GM12873 (cell line): ENCODE measurements around the gene RARB.

Experiments used
- TF ChIP-seq, protein P1 (sequence below): IDR thresholded peaks from 2 replicates; pipeline ENCODE4 v1.5.1; 2012; ENCODE audit warnings: low read depth, mild to moderate bottlenecking, moderate library complexity, low read length, control low read depth; ENCODE audit not compliant: insufficient read depth; ENCODE audit errors: missing control alignments

The RARB gene

DNA sequence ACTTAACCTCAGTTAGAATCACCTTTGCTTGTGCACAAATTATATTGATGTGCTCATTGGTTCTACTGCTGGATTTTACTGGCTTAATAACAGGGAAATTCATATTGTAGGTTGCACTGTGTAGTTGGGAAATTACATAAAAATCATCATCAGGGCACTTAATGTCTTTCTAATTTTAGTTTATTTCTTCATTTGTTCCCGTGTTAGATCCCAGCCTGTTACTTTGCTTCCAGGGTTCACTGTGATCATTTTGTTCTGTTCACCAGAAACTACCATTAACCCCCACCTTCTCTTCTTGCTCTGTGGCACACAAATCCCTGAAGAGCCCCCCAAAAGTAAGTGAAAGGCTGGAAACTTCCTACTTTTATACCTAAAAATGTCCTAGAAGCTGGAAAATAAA is 80.4 kb downstream of the RARB start:
- TF ChIP-seq, protein P1, sequence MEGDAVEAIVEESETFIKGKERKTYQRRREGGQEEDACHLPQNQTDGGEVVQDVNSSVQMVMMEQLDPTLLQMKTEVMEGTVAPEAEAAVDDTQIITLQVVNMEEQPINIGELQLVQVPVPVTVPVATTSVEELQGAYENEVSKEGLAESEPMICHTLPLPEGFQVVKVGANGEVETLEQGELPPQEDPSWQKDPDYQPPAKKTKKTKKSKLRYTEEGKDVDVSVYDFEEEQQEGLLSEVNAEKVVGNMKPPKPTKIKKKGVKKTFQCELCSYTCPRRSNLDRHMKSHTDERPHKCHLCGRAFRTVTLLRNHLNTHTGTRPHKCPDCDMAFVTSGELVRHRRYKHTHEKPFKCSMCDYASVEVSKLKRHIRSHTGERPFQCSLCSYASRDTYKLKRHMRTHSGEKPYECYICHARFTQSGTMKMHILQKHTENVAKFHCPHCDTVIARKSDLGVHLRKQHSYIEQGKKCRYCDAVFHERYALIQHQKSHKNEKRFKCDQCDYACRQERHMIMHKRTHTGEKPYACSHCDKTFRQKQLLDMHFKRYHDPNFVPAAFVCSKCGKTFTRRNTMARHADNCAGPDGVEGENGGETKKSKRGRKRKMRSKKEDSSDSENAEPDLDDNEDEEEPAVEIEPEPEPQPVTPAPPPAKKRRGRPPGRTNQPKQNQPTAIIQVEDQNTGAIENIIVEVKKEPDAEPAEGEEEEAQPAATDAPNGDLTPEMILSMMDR, result no peak

GRCh38 chr3:25508901-25509300 is 80.8 kb downstream of the RARB start:
- TF ChIP-seq, protein P1, result no peak

DNA sequence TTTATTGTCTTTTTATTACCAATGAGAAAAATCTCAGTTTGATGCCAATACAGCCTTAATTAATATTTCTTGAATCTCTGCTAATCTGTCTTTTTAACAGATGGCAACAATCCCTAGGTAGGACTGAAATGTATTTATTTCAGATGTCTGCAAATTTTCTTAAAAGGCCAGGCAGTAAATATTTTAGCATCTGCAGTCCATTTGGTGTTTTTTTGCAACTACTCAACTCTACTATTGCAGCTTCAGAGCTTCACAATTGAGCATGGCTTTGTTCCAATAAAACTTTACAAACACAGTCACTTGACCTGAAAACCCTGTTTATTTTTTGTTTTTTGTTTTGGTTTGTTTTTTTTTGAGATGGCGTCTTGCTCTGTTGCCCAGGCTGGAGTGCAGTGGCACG is 82.7 kb downstream of the RARB start:
- TF ChIP-seq, protein P1, result no peak

DNA sequence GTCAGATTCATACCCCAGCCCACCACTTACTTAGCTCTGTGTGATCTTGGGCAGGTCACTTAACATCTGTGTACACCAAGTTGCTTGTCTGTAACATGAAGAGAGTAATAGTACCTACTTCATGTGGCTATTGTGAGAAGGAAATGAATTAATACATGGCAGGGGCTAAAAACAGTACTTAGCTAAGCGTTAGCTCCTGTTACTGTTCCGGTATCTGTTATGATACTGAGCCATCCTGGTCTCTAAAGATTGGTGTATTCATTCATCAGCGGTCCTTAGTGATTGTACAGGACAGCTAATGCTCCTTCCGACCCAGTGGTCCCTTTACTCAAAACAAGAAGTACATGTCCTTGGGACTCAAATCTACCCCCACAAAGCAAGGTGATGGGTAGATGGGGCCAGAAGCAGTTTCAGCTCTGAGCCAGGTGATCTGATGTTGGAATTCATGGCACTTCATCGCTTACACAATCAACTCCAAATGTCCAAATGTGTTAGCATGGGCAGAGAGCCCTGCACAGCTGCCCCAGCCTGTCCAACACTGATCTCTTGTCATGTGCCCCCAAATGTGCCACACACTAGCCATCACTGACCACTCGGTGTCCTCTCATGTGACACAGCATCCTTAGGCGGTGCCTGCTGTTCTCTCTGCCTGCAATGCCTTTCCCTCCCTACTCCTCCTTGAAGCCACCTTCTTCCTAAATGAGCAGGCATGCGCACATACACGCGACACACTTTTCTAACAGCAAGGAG is 84.1 kb downstream of the RARB start:
- TF ChIP-seq, protein P1, result no peak

DNA sequence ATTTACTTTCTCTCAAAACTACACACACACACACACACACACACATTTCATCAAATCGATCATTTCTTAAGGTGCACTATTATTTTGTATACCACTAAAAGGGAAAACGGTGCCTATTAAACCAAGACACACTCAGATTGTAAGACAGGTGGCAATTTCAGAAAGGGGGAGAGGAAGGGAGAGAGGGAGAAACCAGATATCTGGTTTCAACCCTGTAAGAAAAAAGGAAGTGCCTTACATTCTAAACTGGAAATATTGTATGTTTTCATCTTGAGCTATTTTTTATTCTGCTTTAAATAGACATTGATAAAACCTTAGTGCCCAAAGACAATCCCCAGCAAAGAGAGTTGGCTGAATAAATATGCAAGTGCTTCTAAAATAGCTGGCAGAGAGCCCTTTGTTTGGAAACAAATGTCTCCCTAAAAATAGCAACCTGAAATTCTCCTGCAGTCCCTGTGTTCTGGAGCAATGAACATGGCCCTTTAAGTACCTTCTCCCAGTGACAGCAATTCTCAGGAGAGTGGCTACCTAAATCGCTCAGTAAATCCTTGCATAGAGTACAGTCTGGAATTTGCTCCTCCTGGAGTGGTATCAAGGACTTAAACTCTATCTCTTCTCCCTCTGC is 85.7 kb downstream of the RARB start:
- TF ChIP-seq, protein P1, result no peak

DNA sequence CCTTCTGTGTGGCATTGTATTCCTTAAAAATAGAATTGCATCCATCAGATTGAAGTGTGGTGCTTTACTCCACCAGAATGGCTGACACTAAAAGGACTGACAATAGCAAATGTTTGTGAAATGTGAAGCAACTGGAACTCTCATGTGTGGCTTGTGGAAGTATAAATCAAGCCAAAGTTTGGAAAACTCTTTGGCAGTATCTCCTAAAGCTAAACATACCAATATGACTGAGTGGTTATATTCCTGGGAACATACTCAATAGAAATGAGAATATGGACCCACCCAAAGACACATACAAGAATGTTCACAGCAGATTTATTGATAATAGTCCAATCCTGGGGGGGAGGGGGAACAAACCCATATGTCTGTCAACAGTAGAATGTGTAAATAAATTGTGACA is 87.1 kb downstream of the RARB start:
- TF ChIP-seq, protein P1, result no peak

DNA sequence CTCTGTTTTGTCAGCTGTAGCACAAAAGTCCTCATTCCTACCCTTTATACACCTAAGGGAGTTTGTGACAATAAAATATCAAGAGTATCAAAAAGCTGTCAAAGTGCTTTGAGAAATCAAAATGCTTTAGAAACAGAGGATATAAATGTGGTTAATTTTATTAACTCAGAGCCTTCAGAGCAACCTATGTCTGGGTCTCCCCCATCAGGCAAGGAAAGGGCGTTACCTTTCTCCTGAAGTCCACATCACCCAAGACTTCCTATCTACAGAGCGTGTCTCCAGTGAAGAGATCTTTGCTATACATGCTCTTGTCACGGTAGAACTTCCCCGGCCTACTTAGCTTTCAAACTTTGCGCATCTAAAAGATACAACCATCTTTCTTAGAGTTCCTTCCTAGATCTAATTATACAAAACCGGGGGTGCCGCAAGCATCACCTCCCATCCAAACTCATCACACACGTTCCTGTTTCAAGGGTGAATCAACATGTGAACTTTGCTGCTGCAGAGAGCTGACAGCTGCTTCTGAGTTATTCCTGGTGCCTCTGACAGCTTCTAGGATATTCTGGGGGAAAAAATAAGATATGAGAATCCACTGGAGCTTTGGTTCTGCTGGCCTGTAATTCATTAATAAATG is 93.0 kb downstream of the RARB start:
- TF ChIP-seq, protein P1, result no peak
